H1 (cell line): ENCODE measurements around the gene GTPBP6.

Experiments used
- POLR2AphosphoS5 ChIP-seq: IDR thresholded peaks from 2 replicates; pipeline ENCODE4 v1.6.1; 2011; ENCODE audit warnings: low read depth, low read length
- TF ChIP-seq, protein P1 (sequence below), 3 experiments: IDR thresholded peaks; 1 replicate in 2 of 3; 2 replicates in 1 of 3; pipeline versions ENCODE4 v1.5.1 to v1.6.1; 2011; ENCODE audit warnings: low read length in 3 of 3, mild to moderate bottlenecking in 3 of 3, inconsistent platforms in 2 of 3, low read depth in 1 of 3, moderate library complexity in 1 of 3; ENCODE audit not compliant: insufficient read depth in 1 of 3; ENCODE audit errors: control extremely low read depth in 1 of 3

- TF ChIP-seq POLR2AphosphoS5 = no peak
- TF ChIP-seq, protein P1, sequence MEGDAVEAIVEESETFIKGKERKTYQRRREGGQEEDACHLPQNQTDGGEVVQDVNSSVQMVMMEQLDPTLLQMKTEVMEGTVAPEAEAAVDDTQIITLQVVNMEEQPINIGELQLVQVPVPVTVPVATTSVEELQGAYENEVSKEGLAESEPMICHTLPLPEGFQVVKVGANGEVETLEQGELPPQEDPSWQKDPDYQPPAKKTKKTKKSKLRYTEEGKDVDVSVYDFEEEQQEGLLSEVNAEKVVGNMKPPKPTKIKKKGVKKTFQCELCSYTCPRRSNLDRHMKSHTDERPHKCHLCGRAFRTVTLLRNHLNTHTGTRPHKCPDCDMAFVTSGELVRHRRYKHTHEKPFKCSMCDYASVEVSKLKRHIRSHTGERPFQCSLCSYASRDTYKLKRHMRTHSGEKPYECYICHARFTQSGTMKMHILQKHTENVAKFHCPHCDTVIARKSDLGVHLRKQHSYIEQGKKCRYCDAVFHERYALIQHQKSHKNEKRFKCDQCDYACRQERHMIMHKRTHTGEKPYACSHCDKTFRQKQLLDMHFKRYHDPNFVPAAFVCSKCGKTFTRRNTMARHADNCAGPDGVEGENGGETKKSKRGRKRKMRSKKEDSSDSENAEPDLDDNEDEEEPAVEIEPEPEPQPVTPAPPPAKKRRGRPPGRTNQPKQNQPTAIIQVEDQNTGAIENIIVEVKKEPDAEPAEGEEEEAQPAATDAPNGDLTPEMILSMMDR (IDR thresholded peaks at IDR 0.05; ENCODE audit: control extremely low read depth in 1 of 3, insufficient read depth in 1 of 3, low read depth in 1 of 3, low read length in 3 of 3) = no peak
These were observed 12.1 kb upstream of the GTPBP6 start for GRCh38 chrX:330726-331150.
